ENCODE results near the gene JAKMIP1.
"Not testable (repeated sequence)": the region's sequence is repeated elsewhere in the genome, so short reads cannot be mapped to it uniquely, and the experiment has no call there.

Gene JAKMIP1

DNA sequence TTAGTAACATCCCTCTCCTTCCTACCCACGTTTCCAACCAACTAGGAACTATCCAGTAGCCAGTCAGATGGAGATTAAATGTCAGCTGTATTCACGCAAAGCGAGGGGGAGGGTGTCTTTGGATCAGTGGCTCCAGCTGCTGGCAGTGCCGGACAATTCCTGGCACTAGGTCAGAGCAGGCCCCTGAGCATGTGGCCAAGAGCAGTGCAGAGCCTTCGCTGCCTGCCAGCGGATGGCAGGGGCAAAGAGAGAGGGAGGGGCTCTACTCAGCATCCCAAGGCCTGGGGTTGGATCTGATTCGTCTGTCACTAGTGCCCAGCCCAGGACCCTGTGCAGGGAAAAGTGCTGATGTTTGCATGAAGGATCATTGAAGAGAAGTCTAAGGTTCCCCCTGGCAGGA, 28.7 kb upstream of the JAKMIP1 start:
- no peak for DNase-seq (ENCODE audit: low spot score)

DNA sequence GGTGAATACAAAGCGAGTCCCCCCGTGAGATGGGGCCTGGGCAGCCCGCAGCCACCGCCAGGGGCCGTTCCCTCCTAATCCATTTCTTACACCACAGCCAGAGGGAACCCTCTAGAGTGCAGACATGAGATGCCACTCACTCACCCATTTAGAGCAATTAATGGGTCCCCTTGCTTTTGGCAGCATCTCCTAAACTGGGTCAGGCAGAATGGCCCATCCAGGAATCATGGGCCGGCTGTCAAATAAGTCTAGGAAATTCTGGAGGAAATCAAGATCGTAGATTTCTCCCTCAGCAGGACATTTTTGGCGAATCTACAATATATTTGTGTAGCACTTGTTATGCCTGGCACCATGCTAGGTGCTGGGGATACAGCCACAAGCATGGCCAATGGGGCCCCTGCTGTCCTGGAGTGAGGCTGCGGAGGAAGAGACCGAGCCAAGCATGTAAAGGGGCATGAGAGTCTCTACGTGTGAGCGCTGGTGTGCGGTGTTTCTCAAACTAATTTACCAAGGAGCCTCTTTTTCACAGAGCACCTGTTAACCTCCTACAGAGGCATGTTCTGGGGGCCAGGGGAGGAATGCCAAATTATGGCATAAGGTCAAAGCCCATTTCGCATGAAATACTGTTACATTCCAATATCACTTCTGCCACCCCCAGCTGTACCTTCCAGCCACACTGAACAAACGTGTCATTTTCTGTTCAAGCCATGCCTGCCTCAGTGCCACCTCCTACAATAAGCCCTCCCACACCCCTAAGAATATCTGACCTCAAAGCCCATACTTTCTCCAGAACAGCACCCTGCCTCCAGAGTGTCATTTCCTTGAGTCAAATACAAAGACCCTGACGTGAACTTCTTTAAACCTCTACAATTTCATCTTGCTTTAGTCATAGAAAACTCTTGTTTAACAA, 28.1 kb upstream of the JAKMIP1 start:
- DNase-seq (ENCODE audit: low spot score), result no peak

DNA sequence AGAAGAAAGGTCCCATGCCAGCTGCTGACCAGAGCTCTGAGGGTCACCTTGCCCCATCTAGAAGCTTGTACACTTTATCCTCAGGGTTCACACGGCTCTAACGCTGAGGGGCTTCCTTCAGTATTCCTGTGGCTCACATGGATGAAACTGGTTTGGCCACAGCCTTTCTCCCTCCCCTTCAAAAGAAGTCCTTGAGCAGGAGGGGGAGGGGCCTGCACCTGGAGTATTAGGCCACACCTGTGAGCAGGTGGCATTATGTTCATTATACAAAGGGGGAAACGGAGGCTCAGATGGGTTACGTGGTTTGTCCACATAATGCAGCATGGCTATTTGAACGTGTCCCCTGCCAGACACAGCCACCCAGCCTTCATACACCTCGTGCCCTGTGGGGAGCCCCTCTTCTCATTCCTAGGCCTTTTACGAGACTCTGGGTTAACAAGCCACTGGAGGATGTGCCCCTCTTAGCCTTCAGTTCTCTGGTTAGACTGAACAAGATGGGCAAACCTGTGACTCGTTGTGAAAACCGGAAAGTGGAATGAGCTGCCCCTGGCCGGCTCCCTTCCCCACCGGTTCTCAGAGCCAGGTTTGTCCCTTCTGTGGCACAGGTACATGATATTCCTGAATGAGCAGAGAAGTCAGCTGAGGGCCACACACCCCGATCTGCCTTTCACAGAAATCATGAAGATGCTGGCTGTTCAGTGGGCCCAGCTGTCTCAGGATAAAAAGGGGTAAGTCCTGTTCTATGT, 27.2 kb upstream of the JAKMIP1 start:
- DNase-seq (ENCODE audit: low spot score), result no peak

DNA sequence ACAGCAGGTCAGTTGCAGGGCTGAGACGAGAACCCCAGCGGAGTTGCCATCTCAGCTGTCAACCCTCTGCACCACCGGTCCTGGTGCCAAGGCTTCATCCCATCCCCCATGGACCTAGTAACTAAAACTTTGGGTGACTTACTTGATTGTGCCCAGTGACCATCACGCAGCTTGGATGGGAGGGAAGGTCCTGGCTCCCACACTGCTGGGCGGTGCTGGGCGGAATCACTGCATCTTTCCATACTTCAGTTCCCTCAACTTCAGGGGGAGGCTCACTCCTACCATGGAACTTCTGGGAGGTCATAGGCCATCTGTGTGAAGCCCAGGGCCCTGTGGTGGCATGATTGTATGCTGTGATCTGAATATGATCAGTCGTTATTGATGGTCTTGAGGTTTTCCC, 26.2 kb upstream of the JAKMIP1 start:
- DNase-seq (ENCODE audit: low spot score), result no peak

DNA sequence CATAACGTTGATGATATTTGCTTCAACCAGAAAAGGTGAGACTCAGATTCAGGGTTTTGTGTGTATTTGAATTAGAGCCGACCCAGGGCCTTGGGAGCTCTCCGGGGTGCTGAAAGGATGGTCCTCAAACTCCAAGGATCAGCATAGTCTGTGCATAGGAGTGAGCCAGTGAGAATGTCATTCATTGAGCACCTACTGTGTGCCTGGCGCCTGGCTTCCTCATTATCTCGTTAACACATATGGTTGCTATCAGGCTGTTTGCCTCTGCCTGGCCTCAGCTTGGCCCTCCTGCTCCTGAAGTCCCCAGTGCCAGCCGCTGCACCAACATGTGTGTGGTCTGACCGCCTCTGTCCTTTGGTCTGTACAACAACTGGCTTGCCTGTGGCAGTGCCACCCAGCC, 25.1 kb upstream of the JAKMIP1 start:
- no peak for DNase-seq (ENCODE audit: low spot score)

DNA sequence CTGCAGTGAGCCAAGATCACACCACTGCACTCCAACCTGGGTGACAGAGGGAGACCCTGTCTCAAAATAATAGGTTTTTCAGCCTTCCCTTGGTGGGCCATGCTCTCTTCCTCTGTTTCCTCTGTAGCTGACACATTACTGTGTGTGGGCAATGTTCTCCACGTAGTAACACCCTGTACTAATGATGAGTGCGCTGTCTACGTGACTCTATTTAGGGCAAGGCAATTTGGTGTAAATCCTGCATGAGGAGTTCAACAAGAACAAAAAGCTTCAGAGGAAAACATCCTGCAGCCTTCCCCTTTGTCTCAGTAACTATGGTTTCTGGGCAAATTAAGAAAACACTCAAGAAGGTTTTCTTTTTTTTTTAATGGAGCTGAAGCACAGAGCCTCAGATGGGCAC, 24.4 kb upstream of the JAKMIP1 start:
- no peak for DNase-seq (ENCODE audit: low spot score)

DNA sequence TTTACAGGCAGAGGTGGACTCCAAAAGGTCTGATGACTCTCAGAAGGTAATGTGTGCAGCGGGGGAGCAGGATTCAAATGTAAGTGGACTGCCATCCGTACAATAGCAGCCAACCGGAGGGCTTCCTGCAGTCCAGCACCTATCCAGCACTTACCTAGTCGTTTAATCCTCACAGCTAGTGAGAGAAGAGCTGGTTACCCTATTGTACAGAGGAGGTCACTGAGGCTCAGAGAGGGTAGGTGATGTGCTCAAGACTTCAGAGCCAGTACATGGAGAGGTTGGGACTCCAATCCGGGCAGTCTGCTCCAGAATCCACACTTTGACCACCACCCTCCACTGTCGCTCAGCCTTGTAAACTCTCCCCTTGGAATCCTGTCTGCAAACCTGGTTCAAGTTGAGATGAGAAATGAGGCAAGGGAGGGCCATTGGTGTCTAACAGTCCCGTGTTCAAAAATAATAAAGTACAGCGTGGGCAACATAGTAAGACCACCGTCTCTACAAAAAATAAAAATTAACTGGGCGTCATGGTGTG, 22.5 kb upstream of the JAKMIP1 start:
- DNase-seq (ENCODE audit: low spot score), result no peak

DNA sequence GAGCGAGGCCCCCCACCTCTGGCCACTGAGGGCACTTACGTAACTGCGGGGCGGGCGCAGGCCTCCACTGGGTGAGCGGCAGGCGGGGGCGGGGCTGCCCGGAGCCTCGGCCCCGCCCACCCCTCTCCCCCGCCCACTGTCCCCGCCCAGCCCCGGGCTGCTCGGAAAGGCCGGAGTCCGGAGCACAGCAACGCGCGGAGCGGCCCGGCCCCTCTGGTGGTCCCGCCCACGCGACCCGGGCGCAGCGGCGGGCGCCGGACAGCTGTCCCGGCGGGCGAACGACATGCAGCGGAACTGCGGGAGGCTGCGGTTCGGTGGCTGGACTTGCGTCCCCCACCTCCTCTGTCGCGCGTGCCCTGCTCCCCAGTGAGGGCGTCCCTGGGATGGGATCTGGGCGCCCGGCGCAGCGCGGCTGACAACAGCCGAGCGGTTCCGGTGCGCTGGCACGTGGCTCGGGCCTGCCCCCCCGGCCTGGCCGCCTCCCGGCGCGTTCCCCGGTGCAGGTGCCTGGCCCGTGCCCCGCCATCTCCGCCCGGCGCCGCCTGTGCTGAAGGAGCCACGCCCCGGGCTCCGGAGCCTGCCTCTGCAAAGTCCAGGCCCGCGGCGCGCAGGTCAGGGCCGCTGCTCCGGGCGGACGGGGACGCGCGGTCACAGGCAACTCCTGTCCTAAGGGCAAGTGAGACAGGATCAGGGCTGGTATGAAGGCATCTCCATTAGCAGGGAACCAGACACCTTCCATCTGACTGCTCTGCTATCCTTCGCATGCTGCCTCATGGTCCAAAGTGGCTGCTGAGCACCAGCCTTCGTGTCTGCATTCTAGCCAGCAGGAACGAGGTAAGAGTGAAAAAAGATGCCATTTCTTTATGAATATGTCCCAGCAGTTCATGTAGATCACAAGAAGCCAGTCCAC, 21.8 kb upstream of the JAKMIP1 start:
- no peak for DNase-seq (ENCODE audit: low spot score)

DNA sequence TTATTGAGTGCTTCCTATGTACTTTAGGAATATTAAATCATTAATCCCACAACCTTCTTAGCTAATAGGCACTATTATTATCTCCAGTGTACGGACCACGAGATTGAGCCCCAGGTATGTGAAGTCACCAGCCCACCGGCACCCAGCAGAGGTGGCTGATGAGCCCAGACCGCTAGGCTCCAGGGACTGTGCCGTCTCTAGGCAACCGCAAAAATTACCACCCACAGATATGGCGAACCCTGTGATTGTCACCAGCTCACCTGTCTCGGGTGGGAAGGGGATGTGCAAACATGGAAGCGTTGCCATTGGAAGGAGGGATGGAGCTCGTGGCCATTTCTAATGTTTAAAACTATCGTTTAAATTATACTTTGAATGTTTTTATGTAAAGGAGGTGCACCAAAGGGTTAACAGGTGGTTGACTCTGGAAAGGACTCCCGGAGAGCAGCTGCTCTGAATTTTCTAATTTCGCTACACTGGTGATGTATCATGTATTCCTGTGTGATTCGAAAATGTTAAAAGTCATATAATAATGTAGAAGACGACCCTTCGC, 21.0 kb upstream of the JAKMIP1 start:
- no peak for DNase-seq (ENCODE audit: low spot score)

DNA sequence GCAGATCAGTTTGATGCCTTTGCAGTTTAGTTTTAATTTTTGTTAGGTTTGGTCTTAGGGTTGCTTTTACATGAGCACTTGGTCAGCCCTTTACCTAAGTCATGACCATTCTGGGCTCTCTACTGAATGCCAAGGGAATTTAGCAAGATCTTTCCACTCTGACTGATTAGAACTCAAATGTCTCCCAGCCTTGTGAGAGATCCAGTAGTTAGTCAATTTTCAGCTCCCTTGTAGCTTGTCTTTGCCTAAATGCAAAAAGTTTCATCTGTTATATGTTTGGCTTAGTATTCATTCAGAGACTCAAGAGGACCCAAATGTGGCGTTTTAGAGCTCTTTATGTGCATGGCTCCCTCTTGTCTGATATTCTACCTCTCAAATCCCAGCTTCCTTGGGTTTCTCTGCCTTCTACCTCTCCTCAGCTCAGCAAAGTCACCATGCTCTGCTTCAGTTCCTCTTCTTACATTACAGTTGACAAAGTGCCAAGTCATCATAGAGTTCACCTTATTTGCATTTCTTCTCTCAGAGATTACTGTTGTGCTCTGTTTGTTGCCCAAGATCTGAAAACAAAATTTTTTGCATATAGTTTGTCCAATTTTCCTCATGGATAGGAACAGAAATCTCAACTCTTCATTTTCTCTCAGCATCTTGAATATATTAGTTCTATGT, 17.5 kb upstream of the JAKMIP1 start:
- DNase-seq (ENCODE audit: low spot score), result no peak

DNA sequence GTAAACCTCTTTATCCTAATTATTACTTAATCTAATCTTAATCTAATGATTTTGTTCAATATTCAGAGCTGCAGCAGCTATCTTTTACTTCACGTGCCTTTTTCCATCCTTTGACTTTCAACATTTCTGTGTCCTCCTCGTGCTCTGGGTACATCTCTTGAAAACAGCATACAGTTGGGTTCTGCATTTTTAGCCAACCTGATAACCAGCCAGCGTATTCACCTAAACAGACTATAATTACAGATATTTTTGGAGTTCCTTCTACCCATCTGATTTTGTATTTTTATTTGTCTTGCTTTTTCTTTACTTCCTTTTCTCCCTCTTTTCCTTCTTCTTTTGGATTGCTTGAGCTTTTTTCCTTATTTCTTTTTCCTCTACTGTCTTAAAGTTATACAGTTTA, 16.2 kb upstream of the JAKMIP1 start:
- no peak for DNase-seq (ENCODE audit: low spot score)

DNA sequence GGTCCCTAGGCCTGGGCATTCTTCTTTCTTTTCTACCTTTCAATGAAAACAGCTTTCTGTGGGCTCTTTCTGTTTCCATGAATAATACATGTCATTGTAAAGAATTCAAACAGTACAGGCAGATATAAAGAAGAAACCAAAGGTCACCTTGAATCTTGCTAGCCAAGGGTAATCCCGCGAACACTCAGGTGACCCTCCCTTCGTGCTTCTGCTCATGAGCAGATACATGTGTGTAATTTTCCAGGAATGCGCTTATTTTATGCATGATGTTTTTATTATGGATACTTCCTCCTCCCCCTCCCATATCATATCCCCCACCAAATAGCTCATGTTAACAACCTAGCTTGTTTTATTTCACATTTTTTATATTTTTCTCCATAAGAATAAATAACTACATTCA, 9.6 kb upstream of the JAKMIP1 start:
- DNase-seq (ENCODE audit: low spot score), result no peak

DNA sequence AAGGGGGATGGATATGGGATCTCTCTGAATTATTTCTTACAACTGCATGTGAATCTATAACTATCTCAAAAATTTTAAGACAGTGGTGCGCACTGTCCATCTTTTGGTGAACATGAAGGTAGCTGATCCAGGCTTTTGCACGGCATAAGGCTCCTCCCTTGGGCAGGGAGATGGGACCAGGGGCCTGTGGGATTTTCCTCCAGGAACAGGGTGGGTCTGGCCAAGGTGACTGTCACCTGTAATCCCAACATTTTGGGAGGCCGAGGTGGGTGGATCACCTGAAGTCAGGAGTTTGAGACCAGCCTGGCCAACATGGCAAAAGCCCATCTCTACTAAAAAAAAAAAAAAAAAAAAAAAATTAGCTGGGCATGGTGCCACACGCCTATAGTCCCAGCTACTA, 8.9 kb upstream of the JAKMIP1 start:
- not testable (repeated sequence) for DNase-seq (ENCODE audit: low spot score)

DNA sequence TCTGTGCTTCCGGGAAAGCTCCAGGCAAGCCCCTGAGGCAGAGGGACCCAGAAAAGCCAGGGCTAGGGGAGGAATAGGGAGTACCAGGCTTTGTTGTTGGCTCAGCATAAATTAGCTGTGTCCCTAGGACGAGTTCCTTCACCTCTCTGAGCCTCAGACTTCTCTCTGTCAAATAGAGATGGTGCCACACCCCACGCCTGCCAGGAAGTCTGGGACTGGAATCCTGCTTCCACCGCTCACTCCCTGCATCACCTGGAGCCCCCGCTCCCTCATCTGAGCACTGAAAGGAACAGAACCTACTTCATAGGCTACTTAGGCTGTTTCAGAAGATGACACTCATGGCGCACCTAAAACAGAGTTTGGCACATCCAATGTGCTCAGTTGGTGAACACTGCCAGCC, 8.1 kb upstream of the JAKMIP1 start:
- DNase-seq (ENCODE audit: low spot score), result no peak

DNA sequence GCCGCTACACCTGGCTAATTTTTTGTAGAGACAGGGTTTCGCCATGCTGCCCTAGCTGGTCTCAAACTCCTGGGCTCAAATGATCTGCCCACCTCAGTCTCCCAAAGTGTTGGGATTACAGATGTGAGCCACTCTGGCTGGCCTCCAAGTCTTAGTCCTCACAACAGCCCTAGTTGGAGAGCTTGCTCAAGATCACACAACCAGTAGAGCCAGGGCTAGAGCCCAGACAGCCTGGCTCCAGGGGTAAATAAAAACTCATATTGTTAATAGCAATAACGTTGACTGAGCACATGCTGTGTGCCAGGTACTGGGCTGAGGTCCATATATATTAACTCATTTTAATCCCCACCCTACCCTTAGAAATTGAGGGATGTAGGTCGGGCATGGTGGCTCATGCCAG, 7.3 kb upstream of the JAKMIP1 start:
- DNase-seq (ENCODE audit: low spot score), result no peak

DNA sequence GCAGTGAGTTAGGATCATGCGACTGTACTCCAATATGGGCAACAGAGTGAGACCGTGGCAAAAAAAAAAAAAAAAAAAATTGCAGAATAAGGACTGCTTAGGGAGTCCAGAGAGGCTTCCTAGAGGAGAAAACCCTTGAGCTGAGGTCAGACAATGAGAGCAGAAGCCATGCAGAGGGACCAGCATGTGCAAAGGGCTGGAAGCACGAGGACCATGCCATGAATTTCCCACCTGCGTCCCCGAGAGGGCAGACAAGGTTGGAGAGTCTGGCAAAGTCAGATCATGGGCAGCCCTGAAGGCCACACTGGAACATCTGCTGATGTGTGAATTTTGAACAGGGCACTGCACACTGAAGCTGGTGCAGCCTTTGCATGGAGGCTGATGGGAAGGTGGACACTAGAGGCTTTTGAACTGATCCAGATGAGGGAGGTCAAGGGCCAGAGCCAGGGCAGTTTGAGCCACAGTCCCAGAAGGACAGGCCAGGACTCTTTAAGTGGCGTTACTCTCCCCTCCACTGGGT, 6.5 kb upstream of the JAKMIP1 start:
- no peak for DNase-seq (ENCODE audit: low spot score)

DNA sequence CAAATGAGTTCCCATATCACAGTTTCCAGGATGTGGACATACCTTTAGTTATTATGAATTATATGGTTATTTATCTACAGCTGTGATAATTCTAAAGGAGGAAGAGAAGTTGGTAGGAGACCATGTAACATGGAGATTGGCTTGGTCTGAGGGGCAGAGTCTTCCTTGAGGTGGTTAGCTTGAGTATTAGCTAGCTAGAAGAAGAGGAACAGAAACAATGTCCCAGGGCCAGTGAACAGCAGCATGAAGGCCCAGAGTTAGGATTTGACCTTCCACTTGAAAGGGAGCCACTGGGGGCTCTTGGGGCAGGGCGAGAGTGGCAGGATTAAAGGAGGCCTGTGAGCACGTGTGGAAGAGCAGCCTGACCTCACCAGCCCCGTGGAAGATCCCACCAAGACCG, 5.6 kb upstream of the JAKMIP1 start:
- DNase-seq (ENCODE audit: low spot score), result no peak

DNA sequence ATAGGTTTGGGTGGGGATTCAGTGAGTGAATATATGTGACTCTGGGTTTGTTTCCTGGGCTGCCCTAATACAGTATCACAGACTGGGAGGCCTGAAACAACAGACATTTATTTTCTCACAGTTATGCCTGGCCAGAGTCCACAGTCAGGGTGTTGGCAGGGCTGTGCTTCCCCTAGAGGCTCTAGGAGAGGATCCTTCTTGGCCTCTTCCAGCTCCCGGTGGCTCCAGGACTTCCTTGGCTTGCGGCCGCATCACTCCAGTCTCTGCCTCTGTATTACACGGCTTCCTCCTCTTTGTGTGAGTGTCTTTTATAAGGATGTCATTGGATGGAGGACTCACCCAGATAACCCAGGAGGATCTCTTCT, 5.2 kb upstream of the JAKMIP1 start:
- DNase-seq (ENCODE audit: low spot score), result no peak

DNA sequence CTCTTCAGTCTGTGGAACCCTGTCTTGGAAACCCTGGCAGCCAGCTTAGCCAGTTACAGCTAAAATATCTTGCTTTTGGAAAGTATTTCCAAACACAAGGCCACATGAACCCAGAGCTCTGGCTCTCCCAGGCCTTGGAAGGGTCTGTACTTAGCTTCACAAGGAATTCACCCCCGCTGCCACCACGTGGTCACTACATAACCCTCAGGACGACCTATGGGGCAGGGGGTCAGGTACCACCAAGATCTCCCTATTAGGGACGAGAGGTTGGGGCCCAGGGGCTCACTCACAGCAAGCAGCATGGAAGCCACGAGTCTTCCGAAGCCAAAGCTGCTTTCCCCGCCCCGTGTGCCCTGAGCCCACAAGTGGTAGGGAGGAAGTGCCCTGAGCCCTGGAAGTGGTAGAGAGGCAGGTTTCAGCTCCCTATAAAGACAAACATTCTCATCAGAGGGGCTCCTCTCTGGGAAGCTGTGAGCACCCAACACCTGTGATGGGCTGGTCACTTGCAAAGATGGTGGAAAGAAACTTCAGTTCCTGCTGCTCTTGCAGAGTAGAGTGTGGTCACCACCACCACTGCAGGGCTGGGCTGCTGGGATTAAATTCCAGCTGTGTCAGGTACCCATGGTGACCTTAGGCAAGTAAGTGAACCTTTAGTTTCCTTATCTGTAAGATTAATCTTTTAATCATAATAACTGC, 4.7 kb upstream of the JAKMIP1 start:
- DNase-seq (ENCODE audit: low spot score), result no peak

DNA sequence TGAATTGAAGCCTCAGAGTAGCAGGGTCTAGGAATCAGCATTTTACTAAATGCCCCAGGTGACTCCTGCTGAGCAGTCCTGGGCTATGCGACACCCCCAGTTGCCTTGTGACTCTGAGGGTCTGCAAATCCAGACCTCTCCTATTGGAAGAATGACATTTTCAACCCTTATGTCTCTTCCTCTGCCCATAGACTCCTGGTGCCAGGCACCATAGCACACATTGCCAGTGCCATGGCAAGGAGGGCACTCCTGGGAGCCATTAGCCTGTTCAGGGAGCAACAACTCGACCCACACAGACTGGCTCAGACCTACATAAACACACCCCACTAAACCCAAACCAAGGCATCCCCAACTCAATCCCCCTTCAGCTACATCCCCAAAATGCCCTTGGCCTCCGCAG, 3.7 kb upstream of the JAKMIP1 start:
- no peak for DNase-seq (ENCODE audit: low spot score)
